Stimulated activated CD4-positive, alpha-beta T cell treated with anti-CD3 and anti-CD28 coated beads, Interleukin-2, amount 100 ng/mL, for 4 hours (primary cell): Measurements from ENCODE around the gene MCTP1.
"Not testable (repeated sequence)": the region's sequence is repeated elsewhere in the genome, so short reads cannot be mapped to it uniquely, and the experiment has no call there.

Experiments
- DNase-seq: peaks from one replicate; pipeline ENCODE4 v3.0.0-alpha.2; 2020; ENCODE audit warnings: low read depth

Gene MCTP1

DNA sequence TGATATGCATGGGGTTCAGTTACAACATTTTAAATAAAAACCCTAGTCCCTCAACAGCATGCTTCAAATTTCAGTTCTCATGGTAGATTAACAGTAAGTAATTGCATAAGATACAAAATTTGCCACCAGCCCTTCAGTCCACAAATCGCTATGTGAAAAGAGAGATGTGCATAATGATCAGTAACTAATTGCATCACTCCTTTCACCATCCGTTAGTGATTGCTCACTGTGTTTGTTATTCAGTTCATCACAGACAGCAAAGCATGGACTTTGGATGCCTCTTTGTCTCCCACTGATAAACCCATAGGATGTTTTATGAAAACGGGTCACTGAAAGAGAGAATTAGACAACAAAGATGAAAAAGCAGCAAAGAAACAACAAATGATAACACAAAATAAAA lies 103.2 kb downstream of the MCTP1 start:
- DNase-seq, result no peak

DNA sequence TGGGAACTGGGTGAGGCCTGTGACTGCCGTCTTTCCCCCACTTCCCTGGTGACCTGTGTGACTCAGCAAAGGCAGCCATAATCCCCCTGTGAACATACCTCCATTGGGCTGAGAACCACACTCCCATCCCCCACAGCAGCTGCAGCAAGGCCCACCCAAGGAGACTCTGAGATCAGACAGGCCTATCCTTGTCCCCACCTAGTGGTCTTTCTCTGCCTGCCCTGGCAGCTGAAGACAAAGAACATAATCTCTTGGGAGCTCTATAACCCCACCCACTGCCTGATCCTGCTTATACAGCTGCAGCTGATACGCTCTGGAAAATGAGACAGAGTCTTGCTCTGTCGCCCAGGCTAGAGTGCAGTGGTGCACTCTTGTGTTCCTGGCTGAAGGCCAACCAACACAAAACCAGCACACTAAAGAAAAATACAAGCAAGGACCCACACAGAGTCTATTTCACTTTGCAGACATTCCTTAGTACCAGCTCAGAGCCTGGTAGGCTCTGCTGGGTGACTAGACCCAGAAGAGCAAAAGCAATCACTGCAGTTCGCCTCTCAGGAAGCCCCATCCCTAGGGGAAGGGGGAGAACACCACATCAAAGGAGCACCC lies 106.7 kb downstream of the MCTP1 start:
- DNase-seq, result no peak

DNA sequence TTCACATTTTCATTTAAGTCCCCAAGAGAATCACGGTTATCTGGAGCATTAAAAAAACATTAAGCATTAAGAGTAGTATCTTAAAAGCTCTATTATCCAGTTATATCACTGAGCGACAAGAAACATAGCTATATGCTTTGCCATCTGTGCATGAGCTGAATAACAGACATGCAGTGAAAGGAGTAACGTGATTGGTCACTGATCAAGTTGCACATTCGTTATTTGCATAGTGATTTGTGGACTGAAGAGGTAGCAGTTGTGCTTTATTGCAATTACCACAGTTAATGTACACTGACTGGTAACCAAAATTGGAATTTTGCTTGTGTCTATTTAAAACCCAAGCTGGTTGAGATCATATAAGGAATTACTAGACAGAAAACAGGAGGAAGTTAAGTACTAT lies 107.4 kb downstream of the MCTP1 start:
- no peak for DNase-seq

DNA sequence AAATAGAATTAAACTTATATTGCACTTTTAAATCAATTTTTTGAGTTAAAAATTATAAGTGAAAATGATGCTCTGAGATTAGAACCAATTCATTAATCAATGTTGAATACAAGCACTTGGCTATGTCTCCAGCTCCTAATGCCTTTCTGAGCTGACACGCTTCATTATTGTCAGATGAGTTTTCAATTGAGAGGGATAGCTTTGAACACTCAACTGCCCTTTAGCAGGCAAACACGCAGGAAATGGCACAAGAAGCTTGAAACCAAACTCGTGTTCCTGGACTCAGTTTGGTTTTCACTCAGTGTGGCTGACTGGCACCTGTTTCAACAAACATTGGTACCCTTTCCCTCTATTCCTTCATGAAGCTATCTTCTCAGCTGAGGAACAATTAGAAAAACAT lies 109.8 kb downstream of the MCTP1 start:
- DNase-seq, result no peak

DNA sequence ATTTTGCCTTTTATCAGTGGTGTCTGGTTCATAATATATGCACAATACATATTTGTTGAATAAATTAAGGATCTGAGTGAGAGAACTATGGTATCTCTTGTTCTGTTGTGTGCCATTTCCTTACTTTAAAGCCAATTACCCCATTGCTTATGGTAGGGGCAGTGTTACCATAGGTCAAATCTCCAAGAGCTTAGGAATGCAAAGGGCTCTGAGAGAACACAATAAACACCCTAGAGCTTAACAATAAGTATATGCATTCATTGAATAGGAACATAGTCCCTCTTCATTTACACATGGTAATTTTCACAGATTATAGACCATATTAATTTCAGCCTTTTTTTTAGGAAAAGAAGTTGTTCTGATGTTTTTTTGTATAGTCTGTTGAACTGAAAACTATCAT lies 112.2 kb downstream of the MCTP1 start:
- no peak for DNase-seq

DNA sequence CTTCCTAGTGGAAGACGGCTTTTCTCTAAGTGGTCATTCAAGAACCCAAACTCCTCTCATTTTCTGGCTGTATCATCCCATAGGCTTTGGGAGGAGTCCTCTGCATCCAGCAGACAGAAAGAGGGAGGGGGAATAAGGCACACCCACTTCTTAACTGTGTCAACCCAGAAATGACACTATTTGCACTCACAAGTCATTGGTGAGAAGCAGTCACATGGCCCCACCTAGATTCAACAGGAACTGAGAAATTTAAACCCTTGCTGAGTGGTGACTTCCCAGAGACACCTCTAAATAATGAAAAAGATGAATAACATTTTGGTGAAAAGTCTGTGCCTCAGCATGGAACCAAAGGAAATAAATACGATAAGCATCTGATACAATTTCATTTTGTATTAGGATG lies 120.0 kb downstream of the MCTP1 start:
- no peak for DNase-seq

DNA sequence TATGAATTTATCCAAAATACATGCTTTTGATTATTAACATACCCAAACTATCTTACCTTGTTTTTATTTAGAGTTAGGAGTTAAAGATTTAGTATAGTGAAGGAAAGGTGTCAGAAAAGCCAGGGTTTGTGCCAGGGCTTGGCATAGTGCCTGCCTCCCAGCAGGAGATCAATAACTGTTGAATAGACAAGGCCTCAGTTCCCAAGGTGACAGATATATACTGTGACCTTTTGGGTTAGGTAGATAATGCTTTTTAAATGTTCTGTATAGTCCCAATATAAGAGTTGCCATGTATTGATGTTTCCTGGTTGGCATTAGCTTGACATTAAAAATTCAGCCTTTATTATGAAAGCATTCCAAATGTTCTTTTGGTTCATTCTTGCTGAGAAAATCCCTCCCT lies 121.8 kb downstream of the MCTP1 start:
- no peak for DNase-seq

DNA sequence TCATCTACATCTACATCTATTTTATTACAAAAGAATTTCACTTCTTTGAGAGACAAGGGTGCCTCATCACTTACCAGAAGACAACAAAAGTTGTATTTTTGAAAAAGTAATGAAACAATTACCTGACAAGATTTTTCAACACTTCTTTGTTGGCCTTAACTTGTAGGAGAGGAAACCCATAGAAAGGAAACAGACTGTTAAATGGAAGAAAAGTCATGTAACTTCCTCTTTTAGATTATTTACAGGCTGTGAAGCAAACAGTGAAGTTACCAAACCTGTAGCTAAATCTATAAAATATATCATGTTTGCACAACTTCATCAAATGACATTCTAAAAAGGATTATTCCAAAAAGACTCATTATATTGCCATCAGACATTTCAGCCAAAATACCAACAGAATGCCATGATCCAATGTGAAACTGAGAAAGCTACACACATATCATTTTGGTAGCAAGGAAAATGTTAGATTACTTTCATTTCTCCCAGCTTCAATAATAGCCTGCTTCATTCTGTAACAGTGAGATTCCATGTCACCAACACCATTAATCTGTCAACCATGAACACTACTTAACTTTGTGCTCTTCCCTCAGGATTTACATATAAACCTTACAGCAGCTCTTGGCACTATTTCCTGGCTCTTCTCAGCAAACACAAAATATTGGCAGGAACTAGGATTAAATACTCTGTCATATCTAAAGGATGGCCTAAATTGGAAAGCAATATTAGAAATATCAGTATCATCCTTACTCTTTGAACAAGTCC lies 122.5 kb downstream of the MCTP1 start:
- no peak for DNase-seq

DNA sequence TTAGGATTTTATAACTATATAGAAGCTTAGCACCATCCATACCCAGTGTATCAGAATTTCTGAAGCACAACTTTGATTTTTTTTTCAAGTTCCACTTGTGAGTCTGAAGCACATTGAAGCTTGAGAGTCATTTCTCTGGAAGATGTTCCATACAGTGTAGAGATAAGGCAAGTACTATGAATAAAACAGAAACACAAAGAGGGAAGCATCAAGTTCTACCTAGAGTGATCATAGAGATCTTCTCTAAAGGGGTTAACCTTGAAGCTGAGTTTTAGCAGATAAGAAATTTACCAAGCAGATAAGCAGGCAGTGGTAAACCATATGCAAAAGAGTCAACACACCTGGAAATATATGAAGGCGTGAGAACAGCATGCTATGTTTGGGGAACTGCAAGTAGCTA lies 125.3 kb downstream of the MCTP1 start:
- DNase-seq, result no peak

DNA sequence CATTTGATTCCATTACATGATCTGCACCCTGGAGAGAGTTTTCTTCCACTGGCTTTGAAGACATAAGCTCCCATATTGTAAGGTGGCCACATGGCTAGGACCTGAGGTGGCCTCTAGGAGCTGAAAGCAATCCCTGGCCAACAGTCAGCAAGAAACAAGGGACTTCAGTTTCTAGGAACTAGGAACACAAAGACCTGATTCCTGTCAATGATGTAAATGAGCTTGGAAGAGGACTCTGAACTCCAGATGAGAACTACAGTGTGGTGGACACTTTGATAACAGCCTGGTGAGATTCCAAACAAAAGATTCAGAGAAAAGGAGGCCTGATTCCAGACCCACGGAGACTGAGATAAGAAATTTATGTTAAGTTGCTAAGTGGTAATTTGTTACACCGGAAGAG lies 129.0 kb downstream of the MCTP1 start:
- DNase-seq, result no peak

DNA sequence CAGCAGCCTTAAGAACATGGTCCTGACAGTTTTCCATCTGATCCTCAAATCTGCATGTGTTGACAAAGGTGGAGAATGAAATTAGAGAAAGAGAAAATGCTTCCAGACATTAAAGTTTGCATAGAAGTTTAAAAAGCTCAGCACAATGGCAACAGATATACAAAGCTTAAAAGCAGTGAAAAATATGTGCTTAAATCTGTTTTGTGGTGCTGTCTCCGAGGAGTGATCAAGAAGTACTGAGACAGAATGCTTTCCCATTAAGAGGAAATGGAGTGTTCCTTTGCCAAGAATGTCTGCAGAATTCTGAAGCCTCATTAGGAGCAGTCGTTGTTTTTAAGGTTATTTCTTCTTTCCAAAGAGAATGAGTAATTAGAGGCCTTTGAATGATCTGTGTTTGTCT lies 131.4 kb downstream of the MCTP1 start:
- DNase-seq, result no peak

DNA sequence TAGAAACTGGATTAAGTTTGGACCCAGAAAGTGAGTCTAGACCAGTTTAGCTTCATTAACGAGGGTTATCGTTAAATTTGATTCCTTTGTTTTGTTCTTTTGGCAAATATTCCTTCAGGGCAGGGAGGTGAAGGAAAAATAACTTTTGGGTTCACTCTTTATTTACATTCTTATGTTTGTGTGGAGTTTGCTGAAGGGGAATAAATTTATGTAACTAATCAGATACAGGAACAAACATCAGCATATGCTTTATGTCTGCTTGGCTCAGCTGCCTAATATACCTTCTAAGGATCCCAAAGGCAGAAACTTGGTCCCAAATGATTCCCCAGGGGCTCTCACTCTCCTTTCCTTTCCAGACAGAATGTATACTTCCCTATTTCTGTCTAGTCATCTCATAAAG lies 132.4 kb downstream of the MCTP1 start:
- DNase-seq, result no peak

DNA sequence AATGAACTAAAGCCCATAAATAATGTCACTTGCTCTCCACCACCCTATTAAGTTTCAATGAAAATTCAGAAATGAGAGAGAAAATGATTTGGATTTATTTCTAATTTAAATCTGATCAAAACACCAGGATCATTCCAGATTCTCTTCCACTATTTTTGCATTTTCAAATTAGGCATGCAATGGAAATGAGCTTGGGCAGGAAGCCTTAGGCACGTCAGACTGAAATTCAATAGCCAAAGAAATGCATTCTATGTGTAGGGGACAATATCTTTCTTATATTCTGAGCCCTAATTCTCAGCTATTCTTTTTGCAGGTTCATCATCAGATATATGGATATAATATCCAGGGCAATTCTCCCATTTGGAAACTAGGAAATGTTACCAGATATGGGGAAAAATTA lies 132.8 kb downstream of the MCTP1 start:
- DNase-seq, result no peak

DNA sequence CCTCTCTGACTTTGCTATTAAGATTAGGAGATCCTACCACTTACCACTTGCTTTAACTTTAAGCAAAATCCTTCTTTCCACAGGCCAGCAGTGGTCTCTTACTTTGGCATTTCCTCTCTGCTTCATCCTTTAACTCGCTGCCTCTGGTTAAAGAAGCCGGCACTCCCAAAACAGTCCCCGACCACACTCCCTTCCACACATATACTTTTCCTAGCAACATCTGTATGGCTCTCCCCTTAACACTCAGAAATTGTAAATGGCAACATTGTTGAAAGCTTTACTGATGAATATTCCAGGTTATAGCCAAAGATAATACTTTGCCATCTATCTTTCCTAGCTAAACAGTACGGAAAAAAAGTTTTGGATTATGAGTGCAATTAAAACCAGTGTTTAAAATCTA lies 133.2 kb downstream of the MCTP1 start:
- no peak for DNase-seq

DNA sequence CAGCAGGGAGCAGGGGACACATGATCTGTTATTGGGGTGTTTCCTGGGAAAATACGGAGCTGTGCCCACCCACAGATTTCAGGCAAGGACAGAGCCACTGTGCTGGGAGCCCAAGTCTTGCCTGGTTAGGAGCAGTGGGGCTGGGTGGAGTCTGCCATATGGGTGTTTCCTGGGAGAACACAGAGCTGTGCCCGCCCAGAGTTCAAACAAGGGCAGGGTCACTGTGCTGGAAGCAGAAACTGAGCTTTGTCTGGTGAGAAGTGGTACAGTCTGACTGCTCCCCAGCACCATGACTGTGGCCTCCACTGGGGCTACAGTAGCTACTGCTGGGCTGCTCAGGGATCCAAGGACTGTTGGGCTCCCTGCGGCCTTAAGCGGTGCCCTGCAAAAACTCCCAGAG lies 135.5 kb downstream of the MCTP1 start:
- no peak for DNase-seq

DNA sequence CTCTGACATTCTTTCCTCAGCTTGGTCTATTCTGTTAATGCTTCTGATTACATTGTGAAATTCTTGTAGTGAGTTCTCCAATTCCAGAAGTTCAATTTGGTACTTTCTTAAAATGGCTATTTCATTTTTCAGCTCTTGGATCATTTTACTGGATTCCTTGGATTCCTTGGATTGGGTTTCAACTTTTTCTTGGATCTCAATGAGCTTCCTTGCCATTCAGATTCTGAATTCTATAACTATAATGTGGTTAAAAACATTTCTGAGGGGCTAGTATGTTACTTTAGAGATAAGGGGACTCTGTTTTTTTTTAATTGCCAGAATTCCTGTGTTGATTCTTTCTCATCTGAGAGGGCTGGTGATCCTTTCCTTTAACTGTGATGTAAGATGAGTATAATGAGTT lies 136.4 kb downstream of the MCTP1 start:
- DNase-seq, result no peak

DNA sequence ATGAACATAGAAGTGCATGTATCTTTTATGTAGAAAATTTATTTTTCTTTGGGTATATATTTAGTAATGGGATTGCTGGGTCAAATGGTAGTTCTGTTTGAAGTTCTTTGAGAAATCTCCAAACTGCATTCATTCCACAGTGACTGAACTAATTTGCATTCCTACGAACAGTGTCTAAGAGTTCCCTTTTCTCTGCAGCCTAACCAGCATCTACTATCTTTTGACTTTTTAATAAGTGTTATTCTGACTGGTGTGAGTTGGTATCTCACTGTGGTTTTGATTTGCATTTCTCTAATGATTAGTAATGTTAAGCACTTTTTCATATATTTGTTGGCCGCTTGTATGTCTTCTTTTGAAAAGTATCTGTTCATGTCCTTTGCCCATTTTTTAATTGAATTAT lies 141.0 kb downstream of the MCTP1 start:
- DNase-seq, result not testable (repeated sequence)

DNA sequence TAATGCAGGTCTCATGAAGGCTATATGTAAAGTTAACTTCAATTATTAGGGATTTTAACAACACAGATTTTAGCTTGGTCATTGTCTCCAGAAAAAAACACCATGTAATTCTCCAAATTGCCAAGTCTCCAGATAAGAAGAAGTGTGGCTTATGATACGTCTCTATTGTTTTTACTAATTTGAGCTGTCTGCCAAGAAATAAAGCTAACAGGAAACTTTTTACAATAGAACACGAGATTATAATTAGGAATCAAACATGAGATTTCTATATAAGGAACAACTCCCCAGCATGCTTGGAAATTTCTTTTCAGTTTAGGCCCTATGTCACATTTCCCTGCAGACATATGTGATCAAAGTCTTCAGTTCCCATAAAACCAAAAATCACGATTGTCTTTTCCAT lies 142.7 kb downstream of the MCTP1 start:
- DNase-seq, result no peak

DNA sequence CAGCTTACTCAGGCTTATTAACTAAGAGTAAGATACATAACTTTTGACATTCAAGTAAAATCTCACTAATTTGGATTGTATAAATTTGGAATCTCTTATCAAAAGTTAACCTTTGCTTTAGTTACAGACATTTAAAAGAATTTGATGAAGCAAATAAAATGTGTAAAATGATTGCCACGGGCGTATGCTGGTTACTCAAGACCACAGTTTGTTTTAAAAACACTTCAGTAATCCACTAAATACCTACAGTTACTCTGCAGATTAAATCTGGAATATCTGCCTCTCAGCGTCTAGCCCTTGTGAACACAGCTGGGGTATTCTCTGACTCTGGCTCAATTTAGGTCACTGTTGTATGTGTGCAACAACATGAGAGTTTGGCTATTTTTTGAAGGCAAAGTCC lies 143.8 kb downstream of the MCTP1 start:
- no peak for DNase-seq

DNA sequence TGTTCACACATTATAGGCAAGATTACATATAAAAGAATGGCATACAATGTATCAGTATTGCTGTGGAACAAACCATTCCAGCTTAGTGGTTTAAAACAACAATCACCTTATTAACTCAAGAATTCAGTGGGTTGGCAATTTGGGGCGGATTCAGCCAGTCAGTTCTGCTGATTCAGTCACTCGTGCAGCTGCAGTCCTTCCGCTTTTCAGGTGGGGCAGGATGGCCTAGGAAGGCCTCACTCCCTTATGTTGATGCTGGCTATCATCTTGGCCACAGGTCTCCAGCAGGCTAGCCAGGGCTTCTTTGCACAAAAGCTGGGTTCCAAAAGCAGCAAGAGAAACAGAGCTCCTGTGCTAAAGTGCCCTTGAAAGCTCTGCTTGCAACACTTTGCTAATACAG lies 150.6 kb downstream of the MCTP1 start:
- no peak for DNase-seq

DNA sequence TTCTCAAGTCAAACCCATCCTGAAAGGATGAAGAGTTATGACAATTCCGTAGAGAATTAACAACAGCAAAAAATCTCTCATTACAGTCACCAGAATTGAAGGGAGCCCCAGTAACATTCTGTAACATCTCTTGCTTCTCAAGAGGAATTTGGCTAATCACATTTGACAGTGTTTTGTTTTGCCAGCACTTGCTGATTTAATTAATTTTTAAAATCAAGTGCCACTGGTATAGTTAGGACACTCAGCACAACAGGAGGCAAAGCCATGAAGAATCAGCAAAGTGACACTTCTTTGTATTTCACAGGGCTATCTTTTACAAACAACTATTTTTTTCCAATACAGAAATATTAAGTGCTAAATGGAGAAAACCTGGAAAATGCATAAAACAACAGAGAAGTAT lies 152.8 kb downstream of the MCTP1 start:
- DNase-seq, result no peak

DNA sequence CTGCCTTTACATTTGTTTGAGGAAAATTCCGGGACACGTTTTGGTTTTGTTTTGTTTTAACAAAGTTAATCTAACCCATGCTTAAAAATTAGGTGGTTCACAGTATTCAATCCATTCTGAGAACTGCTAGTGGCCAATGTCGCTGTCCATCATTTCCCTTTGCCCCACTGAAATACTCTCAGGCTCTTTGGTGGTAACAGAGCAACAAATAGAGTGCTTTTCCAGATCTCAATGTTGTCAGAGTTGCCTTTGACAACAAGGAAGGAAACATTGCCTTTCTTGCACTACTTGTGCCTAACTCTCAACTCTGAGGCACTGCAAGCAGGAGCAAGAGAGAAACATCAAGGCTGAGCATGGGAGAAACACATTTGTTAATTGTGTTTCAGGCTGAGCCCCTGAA lies 154.0 kb downstream of the MCTP1 start:
- DNase-seq, result no peak

DNA sequence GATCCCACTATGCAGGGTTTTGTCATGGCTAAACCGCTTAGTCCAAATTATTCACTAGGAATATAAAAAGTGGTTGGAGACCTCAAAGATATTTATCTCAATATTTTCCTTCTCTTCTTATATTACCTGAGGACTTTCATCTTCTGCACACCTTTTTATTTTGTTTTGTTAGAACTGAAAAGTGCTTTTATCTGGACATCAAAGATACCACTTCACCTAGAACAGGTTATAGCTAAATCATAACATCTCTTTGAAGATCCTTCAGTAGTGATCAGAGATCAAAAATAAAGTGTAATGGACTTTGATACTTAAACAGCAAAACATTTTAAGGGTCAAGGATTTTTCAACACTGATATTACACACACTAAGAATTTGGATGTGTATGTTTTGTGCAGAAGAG lies 160.2 kb downstream of the MCTP1 start:
- DNase-seq, result no peak

DNA sequence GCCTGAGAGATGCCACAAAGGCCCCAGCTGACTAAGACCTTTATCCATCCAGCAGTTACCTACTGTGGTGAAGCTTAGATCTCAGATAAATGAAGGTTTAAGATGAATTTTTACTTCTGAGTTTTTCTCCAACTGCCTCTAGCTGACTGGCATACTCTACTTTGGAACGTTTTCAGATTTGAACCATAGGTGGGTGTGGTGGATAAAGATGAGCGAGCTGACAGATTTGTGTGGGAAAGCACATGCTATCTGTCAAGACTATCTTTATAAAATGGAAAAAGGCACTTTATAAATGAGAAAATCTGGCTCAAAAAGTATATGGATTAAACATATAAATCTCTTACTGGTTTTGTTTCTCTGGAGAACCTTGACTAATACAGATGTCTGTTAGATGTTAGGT lies 160.8 kb downstream of the MCTP1 start:
- no peak for DNase-seq
